GM11168 (cell line): Measurements from ENCODE around the gene C1QL3.

Experiments used
- in situ Hi-C: fragments of 300-500 bp; cut with MboI; formaldehyde crosslinking; loops from one replicate; pipeline ENCODE4 v1.12.0; 2022; ENCODE audit warnings: low sequenced_read_pairs; ENCODE audit not compliant: unreplicated experiment

Gene C1QL3

GRCh38 chr10:16505161-16505560 lies 16.5 kb downstream of the C1QL3 start:
- in situ Hi-C loops, result no loop called here

- in situ Hi-C loops, result no loop called here
Measured at GRCh38 chr10:16497911-16498310, 23.8 kb downstream of the C1QL3 start.

DNA sequence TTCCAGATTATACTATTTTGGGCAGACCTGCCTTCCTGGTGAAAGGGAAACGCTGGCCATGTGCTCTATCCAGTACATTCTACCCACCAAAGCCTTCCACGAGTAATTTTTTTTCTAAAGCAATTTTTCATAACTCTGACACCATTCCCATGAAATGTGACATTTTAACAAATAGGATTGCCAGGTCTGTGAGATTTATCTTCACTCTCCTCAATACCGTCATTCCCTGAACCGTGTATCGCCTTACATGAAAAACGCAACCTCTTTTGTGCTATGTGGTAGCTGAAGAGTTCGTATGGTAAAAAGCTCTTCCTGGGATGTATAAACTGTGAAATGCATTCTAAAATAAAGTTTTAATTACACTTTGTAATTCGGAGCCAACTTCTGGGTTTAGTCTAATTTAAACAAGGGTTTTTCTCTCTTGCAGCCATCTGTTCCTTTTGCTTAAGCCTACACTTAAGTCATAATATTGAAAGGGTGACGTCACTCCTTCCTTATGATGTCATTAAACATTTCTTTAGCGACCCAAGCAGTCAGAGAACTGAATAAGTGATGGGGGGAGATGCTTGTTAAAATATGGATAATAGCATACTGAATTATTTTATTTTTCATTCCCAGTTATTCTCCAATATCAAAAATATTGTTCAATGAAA lies 27.7 kb downstream of the C1QL3 start:
- in situ Hi-C loops, result no loop called here

DNA sequence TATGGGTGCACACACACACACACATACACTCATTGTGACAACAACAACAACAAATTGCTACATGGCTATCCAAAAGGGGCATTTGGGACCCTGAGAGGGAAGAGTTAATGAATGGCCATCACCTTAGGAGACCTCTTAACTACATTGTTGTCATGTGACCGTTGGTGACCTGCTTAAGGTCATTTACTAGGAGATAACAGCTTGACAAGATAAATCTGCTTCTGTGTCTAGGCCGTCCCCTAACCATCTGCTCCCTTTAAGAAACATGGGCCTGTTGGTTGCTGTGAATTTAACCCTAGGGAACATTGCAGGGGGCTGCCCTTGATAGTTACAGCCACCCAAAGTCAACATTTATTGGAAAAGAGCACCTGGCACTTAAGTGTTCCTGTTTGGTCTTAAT lies 29.7 kb downstream of the C1QL3 start:
- in situ Hi-C loops, result no loop called here

DNA sequence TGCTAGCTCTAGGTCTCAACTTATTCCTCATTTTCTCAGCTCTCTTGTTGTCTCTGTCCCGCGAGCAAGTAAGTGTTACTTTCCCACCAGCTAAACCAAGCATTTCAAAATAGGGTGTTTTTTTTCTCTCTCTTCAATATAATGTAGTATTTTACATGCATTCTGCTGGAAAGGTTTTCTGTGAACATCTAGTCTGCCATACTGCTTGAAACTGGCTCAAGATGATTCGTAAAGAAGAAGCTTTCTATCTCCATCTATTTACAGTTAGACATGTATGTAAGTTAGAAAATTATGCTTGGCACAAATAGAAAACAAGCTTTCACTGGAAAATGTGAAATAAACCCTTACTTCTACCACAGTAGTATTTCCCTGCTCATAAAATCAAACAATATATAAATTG lies 31.2 kb downstream of the C1QL3 start:
- in situ Hi-C loops, result no loop called here

DNA sequence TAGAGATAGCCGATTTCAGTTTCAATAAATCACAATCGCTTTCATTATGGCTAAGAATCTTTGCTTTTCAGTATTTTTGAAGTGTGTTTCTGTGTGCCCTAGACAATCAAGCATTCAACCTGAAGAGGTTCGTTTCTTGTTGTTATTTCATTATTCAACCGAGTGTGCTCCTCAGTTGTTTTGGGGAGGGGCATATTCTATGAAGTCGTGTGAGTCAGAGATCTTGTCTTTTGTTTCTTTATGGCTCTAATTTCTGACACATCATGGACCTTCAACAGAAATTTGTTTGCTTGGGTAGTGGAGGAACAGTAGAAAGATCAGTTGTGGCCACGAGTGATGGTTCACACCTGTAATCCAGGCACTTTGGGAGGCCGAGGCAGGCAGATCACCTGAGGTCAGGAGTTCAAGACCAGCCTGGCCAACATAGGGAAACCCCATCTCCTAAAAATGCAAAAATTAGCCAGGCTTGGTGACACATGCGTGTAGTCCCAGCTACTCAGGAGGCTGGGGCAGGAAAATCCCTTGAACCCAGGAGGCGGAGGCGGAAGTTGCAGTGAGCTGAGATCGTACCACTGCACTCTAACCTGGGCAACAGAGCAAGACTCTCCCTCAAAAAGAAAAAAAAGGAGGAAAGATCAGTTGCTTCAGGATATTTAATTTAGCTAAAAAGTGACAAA lies 38.3 kb downstream of the C1QL3 start:
- in situ Hi-C loops, result no loop called here

DNA sequence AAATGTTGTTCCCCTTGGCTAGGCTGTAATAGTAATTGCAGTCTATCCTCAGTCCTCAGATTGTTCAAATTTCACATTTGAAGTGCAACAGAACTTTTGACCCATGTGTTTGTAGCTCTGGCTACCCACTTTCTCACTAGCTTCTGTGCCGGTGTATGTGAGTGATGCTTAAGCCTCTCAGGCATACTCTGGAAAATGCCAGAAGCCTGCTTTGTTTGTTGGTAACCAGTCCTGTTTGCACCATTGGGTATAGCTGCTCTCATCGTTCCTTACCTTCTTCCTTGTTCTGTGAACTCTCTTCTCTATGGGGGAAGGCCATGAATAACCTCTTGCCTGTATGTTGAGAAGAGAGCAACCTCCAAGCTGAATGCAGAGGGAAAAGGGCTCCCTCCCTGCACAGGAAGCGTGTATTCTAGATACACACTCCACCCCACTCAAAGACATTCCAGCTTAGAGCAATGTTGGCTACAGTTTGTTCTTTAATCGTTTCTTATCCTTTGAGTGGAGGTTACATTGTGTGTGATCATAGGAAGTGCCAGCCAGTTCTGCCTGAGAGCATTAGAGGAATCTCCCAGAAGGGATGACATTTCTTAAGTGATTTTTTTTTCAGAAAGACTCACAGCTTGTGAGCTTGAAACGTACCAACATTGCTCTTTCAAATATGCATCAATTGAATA lies 40.5 kb downstream of the C1QL3 start:
- in situ Hi-C loops, result no loop called here

GRCh38 chr10:16478801-16479200 lies 42.9 kb downstream of the C1QL3 start:
- in situ Hi-C loops, result no loop called here

- in situ Hi-C loops, result no loop called here
Measured at GRCh38 chr10:16477757-16478156, 43.9 kb downstream of the C1QL3 start.

DNA sequence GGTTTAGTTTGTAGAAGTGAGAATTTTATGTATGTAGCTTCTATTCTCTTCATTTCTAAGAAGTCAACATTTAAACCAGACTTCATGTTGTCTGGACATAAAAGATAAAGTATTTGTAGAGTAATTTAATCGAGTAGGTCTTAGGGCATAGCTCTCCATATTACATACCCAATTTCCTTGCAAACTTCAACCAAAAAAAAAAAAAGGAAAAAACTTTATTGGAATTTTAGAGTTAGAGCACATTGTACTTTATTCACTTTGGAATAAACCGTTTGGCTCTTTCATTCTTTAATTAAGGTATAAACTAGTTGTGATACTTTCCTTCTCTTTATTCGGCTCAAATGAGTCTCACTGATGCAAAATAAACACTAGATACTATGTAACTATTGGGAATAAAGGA lies 48.9 kb downstream of the C1QL3 start:
- in situ Hi-C loops, result no loop called here

- in situ Hi-C loops, result no loop called here
Measured at GRCh38 chr10:16470747-16471146, 50.9 kb downstream of the C1QL3 start.

DNA sequence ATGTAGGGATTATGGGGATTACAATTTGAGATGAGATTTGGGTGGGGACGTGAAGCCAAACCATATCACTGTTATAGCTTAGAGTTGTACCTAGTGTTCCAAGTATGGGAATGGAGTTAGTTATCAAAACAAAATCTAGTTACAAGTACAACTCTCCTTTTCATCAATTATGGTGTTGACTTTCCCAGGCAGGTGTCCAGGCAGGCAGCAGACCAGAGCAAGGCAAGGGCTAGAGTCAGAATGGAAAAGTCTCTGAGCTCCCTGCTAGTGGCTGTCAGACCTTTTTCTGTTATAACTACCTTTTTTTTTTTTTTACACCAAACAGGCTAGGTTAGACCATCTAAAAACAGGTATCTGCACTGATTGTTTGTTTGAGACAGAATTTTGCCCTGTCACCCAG lies 55.7 kb downstream of the C1QL3 start:
- in situ Hi-C loops, result no loop called here
